Testis (tissue), 2 donors: Measurements from ENCODE around the gene NPPC.

Source experiments
- POLR2A ChIP-seq: fragments of 450-650 bp; IDR thresholded peaks from one replicate; pipeline ENCODE4 v1.6.1; 2017; ENCODE audit warnings: antibody characterized with exemption, mild to moderate bottlenecking, moderate library complexity
- TF ChIP-seq, protein P1 (sequence below), 3 experiments: fragments of 450-650 bp in 2 of 3; fragments of 200-600 bp in 1 of 3; sonication (generic) in 1 of 3; IDR thresholded peaks; one replicate each; pipeline ENCODE4 v1.5.1; 2016 to 2019; ENCODE audit warnings: antibody characterized with exemption in 3 of 3, mild to moderate bottlenecking in 2 of 3, moderate library complexity in 1 of 3

DNA sequence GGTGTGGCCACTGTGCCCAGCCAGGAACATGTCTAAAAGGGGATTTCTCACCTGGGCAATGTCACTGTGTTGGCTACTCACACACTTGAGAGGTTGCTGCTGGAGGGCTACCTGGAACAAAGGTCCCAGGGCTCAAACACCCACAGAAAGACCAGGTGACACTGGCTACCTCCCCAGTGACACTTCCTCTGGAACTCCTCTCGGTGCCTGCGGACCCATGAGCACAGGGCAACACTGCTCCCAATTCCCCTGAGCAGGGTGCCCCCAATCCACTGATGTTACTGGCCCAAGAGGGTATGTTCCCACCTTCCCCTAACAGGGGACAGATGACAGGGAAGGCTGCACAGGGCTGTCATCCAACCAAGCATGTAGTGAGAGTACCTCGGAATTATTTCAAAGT, 5.8 kb downstream of the NPPC start:
- TF ChIP-seq, protein P1, sequence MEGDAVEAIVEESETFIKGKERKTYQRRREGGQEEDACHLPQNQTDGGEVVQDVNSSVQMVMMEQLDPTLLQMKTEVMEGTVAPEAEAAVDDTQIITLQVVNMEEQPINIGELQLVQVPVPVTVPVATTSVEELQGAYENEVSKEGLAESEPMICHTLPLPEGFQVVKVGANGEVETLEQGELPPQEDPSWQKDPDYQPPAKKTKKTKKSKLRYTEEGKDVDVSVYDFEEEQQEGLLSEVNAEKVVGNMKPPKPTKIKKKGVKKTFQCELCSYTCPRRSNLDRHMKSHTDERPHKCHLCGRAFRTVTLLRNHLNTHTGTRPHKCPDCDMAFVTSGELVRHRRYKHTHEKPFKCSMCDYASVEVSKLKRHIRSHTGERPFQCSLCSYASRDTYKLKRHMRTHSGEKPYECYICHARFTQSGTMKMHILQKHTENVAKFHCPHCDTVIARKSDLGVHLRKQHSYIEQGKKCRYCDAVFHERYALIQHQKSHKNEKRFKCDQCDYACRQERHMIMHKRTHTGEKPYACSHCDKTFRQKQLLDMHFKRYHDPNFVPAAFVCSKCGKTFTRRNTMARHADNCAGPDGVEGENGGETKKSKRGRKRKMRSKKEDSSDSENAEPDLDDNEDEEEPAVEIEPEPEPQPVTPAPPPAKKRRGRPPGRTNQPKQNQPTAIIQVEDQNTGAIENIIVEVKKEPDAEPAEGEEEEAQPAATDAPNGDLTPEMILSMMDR (IDR thresholded peaks at IDR 0.05), result no peak
- TF ChIP-seq POLR2A, result no peak
